ENCODE measurements around the gene ACTL8.

GRCh38 chr1:17723684-17724083 is 31.4 kb upstream of the ACTL8 start:
- TF ChIP-seq MAX (IDR thresholded peaks at IDR 0.05; ENCODE audit: low read depth, low read length) (no peak), CTCF (IDR thresholded peaks at IDR 0.05; ENCODE audit: low read depth, low read length) (peak; percentile 1), POLR2A (IDR thresholded peaks at IDR 0.05; ENCODE audit: extremely low read depth, insufficient read length) (no peak), MYC (IDR thresholded peaks at IDR 0.05; ENCODE audit: low read depth, low read length) (no peak)
